HG03520 (cell line): ENCODE results near the gene TBX4.

Experiments used
- ATAC-seq: cut with Tn5 transposase; IDR thresholded peaks from one replicate; pipeline ENCODE4 v1.9.1; 2021; ENCODE audit warnings: mild to moderate bottlenecking, moderate library complexity; ENCODE audit not compliant: unreplicated experiment

Gene TBX4

GRCh38 chr17:61464130-61464842 lies 12.1 kb downstream of the TBX4 start:
- no peak for ATAC-seq

- ATAC-seq, result no peak
Observed at GRCh38 chr17:61464843-61465180, 12.6 kb downstream of the TBX4 start.

- no peak for ATAC-seq
Observed at GRCh38 chr17:61465550-61466237, 13.5 kb downstream of the TBX4 start.

- ATAC-seq, result no peak
Observed at GRCh38 chr17:61466246-61466645, 14.0 kb downstream of the TBX4 start.

- no peak for ATAC-seq
Observed at GRCh38 chr17:61467416-61468262, 15.4 kb downstream of the TBX4 start.

GRCh38 chr17:61468263-61468907 lies 16.2 kb downstream of the TBX4 start:
- ATAC-seq, result no peak

GRCh38 chr17:61469474-61469873 lies 17.3 kb downstream of the TBX4 start:
- ATAC-seq, result no peak

- ATAC-seq, result no peak
Observed at GRCh38 chr17:61469949-61470348, 17.7 kb downstream of the TBX4 start.

GRCh38 chr17:61470530-61471136 lies 18.4 kb downstream of the TBX4 start:
- no peak for ATAC-seq

GRCh38 chr17:61474235-61474927 lies 22.2 kb downstream of the TBX4 start:
- no peak for ATAC-seq

GRCh38 chr17:61474934-61475333 lies 22.7 kb downstream of the TBX4 start:
- ATAC-seq, result no peak

- ATAC-seq, result no peak
Observed at GRCh38 chr17:61475726-61476125, 23.5 kb downstream of the TBX4 start.

GRCh38 chr17:61476476-61477203 lies 24.4 kb downstream of the TBX4 start:
- ATAC-seq, result no peak

GRCh38 chr17:61477204-61477834 lies 25.1 kb downstream of the TBX4 start:
- ATAC-seq, result no peak

GRCh38 chr17:61478026-61478789 lies 26.0 kb downstream of the TBX4 start:
- no peak for ATAC-seq

- no peak for ATAC-seq
Observed at GRCh38 chr17:61478790-61479492, 26.7 kb downstream of the TBX4 start.

GRCh38 chr17:61479493-61480413 lies 27.5 kb downstream of the TBX4 start:
- no peak for ATAC-seq
